GM23338 (cell line): ENCODE data around the gene OR11H6. TPM values are rescaled to one million over a fixed set of nuclear protein-coding genes. Genes with fewer than 3 reads are reported as not detected.
"Not testable (repeated sequence)": the region's sequence is repeated elsewhere in the genome, so short reads cannot be mapped to it uniquely, and the experiment has no call there.

ENCODE experiments used
- ATAC-seq: fragments of 200-7000 bp; cut with Tn5 transposase; 3 replicates; pipeline ENCODE4 v1.9.1; 2020
- DNase-seq: peaks from one replicate; pipeline ENCODE4 v3.0.0-alpha.2; 2015; ENCODE audit warnings: low spot score
- H2AFZ ChIP-seq: fragments of 200-600 bp; sonication (generic); 2 replicates; pipeline ENCODE4 v1.8.0; 2016; ENCODE audit warnings: antibody characterized with exemption, mild to moderate bottlenecking, moderate library complexity
- H3F3A ChIP-seq: fragments of 200-600 bp; sonication (generic); replicated peaks from 2 replicates; pipeline ENCODE4 v1.8.0; 2017; ENCODE audit warnings: antibody characterized with exemption, mixed run types, low read depth
- H3K27ac ChIP-seq: fragments of 200-600 bp; sonication (generic); 2 replicates; pipeline ENCODE4 v1.6.1; 2016; ENCODE audit warnings: low read depth
- H3K27me3 ChIP-seq: fragments of 200-600 bp; sonication (generic); 2 replicates; pipeline ENCODE4 v1.8.0; 2016; ENCODE audit warnings: mild to moderate bottlenecking, mixed run types, moderate library complexity; ENCODE audit not compliant: insufficient read depth
- H3K36me3 ChIP-seq: fragments of 200-600 bp; sonication (generic); 2 replicates; pipeline ENCODE4 v1.8.0; 2016; ENCODE audit warnings: mild to moderate bottlenecking; ENCODE audit not compliant: insufficient read depth
- H3K4me1 ChIP-seq: fragments of 200-600 bp; sonication (generic); 2 replicates; pipeline ENCODE4 v1.8.0; 2016; ENCODE audit warnings: mild to moderate bottlenecking, moderate library complexity; ENCODE audit not compliant: insufficient read depth
- H3K4me2 ChIP-seq: fragments of 200-600 bp; sonication (generic); 2 replicates; pipeline ENCODE4 v1.7.1; 2017; ENCODE audit warnings: mixed run types
- H3K4me3 ChIP-seq: fragments of 200-600 bp; sonication (generic); 2 replicates; pipeline ENCODE4 v1.6.1; 2016; ENCODE audit warnings: mixed run types
- H3K79me2 ChIP-seq: fragments of 200-600 bp; sonication (generic); replicated peaks from 2 replicates; pipeline ENCODE4 v1.8.0; 2017; ENCODE audit warnings: mild to moderate bottlenecking; ENCODE audit not compliant: insufficient read depth
- H3K9me2 ChIP-seq: fragments of 200-600 bp; sonication (generic); 2 replicates; pipeline ENCODE4 v1.8.0; 2017; ENCODE audit not compliant: insufficient read depth
- H4K20me1 ChIP-seq: fragments of 200-600 bp; sonication (generic); replicated peaks from 2 replicates; pipeline ENCODE4 v1.8.0; 2017; ENCODE audit warnings: mild to moderate bottlenecking; ENCODE audit not compliant: insufficient read depth
- H3K27ac Mint-ChIP-seq: 2 replicates; pipeline ENCODE4 v1.8.0; 2020; ENCODE audit warnings: inconsistent platforms, mild to moderate bottlenecking, moderate library complexity, mixed read lengths
- H3K27me3 Mint-ChIP-seq: 3 replicates; pipeline ENCODE4 v1.8.0; 2022; ENCODE audit warnings: low read depth, mild to moderate bottlenecking, moderate library complexity, mixed read lengths, inconsistent platforms; ENCODE audit not compliant: insufficient read depth, poor library complexity
- H3K36me3 Mint-ChIP-seq: 3 replicates; pipeline ENCODE4 v1.8.0; 2021; ENCODE audit warnings: low read depth, mild to moderate bottlenecking, inconsistent platforms, moderate library complexity, mixed read lengths
- H3K4me1 Mint-ChIP-seq: 3 replicates; pipeline ENCODE4 v1.8.0; 2020; ENCODE audit warnings: mild to moderate bottlenecking, inconsistent platforms, mixed read lengths
- H3K4me3 Mint-ChIP-seq: 3 replicates; pipeline ENCODE4 v1.8.0; 2021; ENCODE audit warnings: moderate library complexity, mild to moderate bottlenecking, inconsistent platforms, mixed read lengths
- H3K9me3 Mint-ChIP-seq: 3 replicates; pipeline ENCODE4 v1.8.0; 2020; ENCODE audit warnings: moderate library complexity, mild to moderate bottlenecking, inconsistent platforms, mixed read lengths
- EZH2 ChIP-seq: fragments of 200-600 bp; sonication (generic); IDR thresholded peaks from one replicate; pipeline ENCODE4 v1.8.0; 2017; ENCODE audit warnings: antibody characterized with exemption, mild to moderate bottlenecking, low read depth; ENCODE audit not compliant: unreplicated experiment
- EZH2phosphoT487 ChIP-seq: fragments of 200-600 bp; sonication (generic); IDR thresholded peaks from one replicate; pipeline ENCODE4 v1.8.1; 2018; ENCODE audit warnings: antibody characterized with exemption; ENCODE audit not compliant: unreplicated experiment
- NANOG ChIP-seq: IDR thresholded peaks from 2 replicates; pipeline ENCODE4 v1.6.1; 2016; ENCODE audit warnings: antibody characterized with exemption, borderline replicate concordance
- STAT1 ChIP-seq: IDR thresholded peaks from one replicate; pipeline ENCODE4 v1.6.1; 2016; ENCODE audit warnings: antibody characterized with exemption; ENCODE audit not compliant: unreplicated experiment
- ZNF114 ChIP-seq: fragments of 250-450 bp; sonication (Bioruptor Pico); IDR thresholded peaks from 2 replicates; pipeline ENCODE4 v1.5.0; 2020; ENCODE audit warnings: mild to moderate bottlenecking, moderate library complexity
- polyA plus RNA-seq: library from polyadenylated mRNA; unstranded; fragments of >200 nt; fragmentation: Nextera tagmentation; extraction: Ambion mirVana; gene quantifications from 2 replicates; pipeline ENCODE4 v1.2.1, GENCODE V29; 2016
- total RNA-seq: library from RNA; depleted of rRNA; stranded (reverse); fragments of >200 nt; shearing (Covaris generic); gene quantifications from 2 replicates; pipeline ENCODE4 v1.2.3, GENCODE V29; 2014
- TF ChIP-seq, protein P1 (sequence below): IDR thresholded peaks from one replicate; pipeline ENCODE4 v1.6.1; 2018; ENCODE audit warnings: antibody characterized with exemption; ENCODE audit not compliant: unreplicated experiment
- TF ChIP-seq, protein P2 (sequence below): fragments of 250-450 bp; sonication (Bioruptor Pico); IDR thresholded peaks from 2 replicates; pipeline ENCODE4 v1.5.0; 2020; ENCODE audit warnings: mild to moderate bottlenecking, moderate library complexity

Gene OR11H6
- total and polyA plus RNA-seq, 2 experiments from 2014 or later: not detected

DNA sequence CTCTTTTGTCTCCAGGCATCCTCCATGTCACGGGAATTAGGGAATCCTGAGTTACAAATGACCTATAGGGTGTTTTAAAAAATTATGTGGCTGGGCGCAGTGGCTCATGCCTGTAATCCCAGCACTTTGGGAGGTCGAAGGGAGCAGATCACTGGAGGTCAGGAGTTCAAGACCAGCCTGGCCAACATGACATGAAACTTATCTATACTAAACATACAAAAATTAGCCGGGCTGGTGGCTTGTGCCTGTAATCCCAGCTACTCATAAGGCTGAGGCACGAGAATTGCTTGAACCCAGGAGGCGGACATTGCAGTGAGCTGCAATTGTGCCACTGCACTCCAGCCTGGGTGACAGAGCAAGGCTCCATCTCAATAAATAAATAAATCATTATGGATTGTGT, 28.3 kb upstream of the OR11H6 start:
- H3F3A ChIP-seq, H3K27me3 ChIP-seq, H3K4me3 ChIP-seq, H3K27ac ChIP-seq, H3K4me3 Mint-ChIP-seq, H3K9me2 ChIP-seq, H3K27ac Mint-ChIP-seq, H2AFZ ChIP-seq, H3K79me2 ChIP-seq, H3K27me3 Mint-ChIP-seq, DNase-seq, H3K4me2 ChIP-seq, ATAC-seq, H3K4me1 ChIP-seq, H4K20me1 ChIP-seq, H3K4me1 Mint-ChIP-seq: not testable (repeated sequence)
- H3K36me3 ChIP-seq: 0 out of 2 replicates have a peak, but pooled peaks cover 14% of the 10 kb centered on the region
- peaks cover 93% of the 10 kb centered on the region for H3K9me3 Mint-ChIP-seq
- H3K36me3 Mint-ChIP-seq: peaks cover 37% of the 10 kb centered on the region

DNA sequence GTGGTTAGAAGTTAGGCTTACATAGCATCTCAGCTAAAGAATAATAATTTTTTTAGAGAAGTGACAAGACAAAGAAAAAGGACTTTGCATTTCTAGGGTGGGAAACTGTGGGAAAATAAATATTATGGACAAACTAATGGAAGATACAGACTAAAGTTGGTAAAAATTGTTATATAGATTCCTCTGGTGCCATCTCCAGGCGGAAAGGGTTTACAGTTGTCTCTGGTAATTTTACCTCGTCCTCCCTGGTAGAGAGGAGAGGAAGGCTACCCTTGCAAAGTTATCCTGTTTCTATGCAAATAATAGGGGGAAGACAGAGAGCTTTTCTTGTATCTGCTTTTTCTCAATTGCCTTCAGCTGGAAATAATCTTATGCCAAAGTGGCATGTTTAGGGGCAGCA, 27.6 kb upstream of the OR11H6 start:
- H3K36me3 ChIP-seq: 0 out of 2 replicates have a peak, but pooled peaks cover 14% of the 10 kb centered on the region

More for the DNA sequence above, 27.6 kb upstream of the OR11H6 start:
- Mint-ChIP-seq H3K9me3 (peaks cover 92% of the 10 kb centered on the region), H3K4me1 (no peaks in the 10 kb centered on the region), H3K27me3 (peaks cover 4% of the 10 kb centered on the region), H3K36me3 (peaks cover 37% of the 10 kb centered on the region), H3K4me3 (no peak overlapping the region), H3K27ac (no peak overlapping the region)
- Histone ChIP-seq H3K27me3 (no peaks in the 10 kb centered on the region), H3F3A (no peaks in the 10 kb centered on the region), H3K4me1 (no peaks in the 10 kb centered on the region), H2AFZ (no peak overlapping the region), H3K27ac (no peak overlapping the region), H3K9me2 (no peaks in the 10 kb centered on the region), H3K79me2 (no peaks in the 10 kb centered on the region), H3K4me2 (no peak overlapping the region), H4K20me1 (no peaks in the 10 kb centered on the region), H3K4me3 (no peak overlapping the region)
- TF ChIP-seq, protein P1, sequence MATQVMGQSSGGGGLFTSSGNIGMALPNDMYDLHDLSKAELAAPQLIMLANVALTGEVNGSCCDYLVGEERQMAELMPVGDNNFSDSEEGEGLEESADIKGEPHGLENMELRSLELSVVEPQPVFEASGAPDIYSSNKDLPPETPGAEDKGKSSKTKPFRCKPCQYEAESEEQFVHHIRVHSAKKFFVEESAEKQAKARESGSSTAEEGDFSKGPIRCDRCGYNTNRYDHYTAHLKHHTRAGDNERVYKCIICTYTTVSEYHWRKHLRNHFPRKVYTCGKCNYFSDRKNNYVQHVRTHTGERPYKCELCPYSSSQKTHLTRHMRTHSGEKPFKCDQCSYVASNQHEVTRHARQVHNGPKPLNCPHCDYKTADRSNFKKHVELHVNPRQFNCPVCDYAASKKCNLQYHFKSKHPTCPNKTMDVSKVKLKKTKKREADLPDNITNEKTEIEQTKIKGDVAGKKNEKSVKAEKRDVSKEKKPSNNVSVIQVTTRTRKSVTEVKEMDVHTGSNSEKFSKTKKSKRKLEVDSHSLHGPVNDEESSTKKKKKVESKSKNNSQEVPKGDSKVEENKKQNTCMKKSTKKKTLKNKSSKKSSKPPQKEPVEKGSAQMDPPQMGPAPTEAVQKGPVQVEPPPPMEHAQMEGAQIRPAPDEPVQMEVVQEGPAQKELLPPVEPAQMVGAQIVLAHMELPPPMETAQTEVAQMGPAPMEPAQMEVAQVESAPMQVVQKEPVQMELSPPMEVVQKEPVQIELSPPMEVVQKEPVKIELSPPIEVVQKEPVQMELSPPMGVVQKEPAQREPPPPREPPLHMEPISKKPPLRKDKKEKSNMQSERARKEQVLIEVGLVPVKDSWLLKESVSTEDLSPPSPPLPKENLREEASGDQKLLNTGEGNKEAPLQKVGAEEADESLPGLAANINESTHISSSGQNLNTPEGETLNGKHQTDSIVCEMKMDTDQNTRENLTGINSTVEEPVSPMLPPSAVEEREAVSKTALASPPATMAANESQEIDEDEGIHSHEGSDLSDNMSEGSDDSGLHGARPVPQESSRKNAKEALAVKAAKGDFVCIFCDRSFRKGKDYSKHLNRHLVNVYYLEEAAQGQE: no peak
- TF ChIP-seq, protein P2, sequence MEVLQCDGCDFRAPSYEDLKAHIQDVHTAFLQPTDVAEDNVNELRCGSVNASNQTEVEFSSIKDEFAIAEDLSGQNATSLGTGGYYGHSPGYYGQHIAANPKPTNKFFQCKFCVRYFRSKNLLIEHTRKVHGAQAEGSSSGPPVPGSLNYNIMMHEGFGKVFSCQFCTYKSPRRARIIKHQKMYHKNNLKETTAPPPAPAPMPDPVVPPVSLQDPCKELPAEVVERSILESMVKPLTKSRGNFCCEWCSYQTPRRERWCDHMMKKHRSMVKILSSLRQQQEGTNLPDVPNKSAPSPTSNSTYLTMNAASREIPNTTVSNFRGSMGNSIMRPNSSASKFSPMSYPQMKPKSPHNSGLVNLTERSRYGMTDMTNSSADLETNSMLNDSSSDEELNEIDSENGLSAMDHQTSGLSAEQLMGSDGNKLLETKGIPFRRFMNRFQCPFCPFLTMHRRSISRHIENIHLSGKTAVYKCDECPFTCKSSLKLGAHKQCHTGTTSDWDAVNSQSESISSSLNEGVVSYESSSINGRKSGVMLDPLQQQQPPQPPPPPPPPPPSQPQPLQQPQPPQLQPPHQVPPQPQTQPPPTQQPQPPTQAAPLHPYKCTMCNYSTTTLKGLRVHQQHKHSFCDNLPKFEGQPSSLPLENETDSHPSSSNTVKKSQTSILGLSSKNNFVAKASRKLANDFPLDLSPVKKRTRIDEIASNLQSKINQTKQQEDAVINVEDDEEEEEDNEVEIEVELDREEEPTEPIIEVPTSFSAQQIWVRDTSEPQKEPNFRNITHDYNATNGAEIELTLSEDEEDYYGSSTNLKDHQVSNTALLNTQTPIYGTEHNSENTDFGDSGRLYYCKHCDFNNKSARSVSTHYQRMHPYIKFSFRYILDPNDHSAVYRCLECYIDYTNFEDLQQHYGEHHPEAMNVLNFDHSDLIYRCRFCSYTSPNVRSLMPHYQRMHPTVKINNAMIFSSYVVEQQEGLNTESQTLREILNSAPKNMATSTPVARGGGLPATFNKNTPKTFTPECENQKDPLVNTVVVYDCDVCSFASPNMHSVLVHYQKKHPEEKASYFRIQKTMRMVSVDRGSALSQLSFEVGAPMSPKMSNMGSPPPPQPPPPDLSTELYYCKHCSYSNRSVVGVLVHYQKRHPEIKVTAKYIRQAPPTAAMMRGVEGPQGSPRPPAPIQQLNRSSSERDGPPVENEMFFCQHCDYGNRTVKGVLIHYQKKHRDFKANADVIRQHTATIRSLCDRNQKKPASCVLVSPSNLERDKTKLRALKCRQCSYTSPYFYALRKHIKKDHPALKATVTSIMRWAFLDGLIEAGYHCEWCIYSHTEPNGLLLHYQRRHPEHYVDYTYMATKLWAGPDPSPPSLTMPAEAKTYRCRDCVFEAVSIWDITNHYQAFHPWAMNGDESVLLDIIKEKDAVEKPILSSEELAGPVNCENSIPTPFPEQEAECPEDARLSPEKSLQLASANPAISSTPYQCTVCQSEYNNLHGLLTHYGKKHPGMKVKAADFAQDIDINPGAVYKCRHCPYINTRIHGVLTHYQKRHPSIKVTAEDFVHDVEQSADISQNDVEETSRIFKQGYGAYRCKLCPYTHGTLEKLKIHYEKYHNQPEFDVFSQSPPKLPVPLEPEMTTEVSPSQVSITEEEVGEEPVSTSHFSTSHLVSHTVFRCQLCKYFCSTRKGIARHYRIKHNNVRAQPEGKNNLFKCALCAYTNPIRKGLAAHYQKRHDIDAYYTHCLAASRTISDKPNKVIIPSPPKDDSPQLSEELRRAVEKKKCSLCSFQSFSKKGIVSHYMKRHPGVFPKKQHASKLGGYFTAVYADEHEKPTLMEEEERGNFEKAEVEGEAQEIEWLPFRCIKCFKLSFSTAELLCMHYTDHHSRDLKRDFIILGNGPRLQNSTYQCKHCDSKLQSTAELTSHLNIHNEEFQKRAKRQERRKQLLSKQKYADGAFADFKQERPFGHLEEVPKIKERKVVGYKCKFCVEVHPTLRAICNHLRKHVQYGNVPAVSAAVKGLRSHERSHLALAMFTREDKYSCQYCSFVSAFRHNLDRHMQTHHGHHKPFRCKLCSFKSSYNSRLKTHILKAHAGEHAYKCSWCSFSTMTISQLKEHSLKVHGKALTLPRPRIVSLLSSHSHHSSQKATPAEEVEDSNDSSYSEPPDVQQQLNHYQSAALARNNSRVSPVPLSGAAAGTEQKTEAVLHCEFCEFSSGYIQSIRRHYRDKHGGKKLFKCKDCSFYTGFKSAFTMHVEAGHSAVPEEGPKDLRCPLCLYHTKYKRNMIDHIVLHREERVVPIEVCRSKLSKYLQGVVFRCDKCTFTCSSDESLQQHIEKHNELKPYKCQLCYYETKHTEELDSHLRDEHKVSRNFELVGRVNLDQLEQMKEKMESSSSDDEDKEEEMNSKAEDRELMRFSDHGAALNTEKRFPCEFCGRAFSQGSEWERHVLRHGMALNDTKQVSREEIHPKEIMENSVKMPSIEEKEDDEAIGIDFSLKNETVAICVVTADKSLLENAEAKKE (CRISPR knock-in tag): no peak
- TF ChIP-seq NANOG (no peak), STAT1 (no peak), EZH2 (no peak), EZH2phosphoT487 (no peak), ZNF114 (CRISPR knock-in tag) (no peak)
- no peak for ATAC-seq
- no peak for DNase-seq
